Measurements from ENCODE around the gene LRRC49. TPM values are rescaled to one million over a fixed set of nuclear protein-coding genes. Genes with fewer than 3 reads are reported as not detected.
"Not testable (repeated sequence)": the region's sequence is repeated elsewhere in the genome, so short reads cannot be mapped to it uniquely, and the experiment has no call there.

Gene LRRC49
- total RNA-seq, 2 donors from 2014 or later, result 1.2 to 1.6 TPM

- H3K27me3 Mint-ChIP-seq, result peaks cover 25% of the 10 kb centered on the region
- not testable (repeated sequence) for ATAC-seq (replicated peaks); H3K36me3 Mint-ChIP-seq (ENCODE audit: low read depth)
Observed at GRCh38 chr15:70858614-70859321, 33.9 kb upstream of the LRRC49 start.

GRCh38 chr15:70859322-70859908 lies 33.2 kb upstream of the LRRC49 start:
- no peak for ATAC-seq (replicated peaks)
- Mint-ChIP-seq H3K9me3 (no peaks in the 10 kb centered on the region), H3K36me3 (ENCODE audit: low read depth) (peaks cover 3% of the 10 kb centered on the region)

More at GRCh38 chr15:70858614-70859321, 33.9 kb upstream of the LRRC49 start:
- not testable (repeated sequence) for H3K9me3 Mint-ChIP-seq, H3K27ac Mint-ChIP-seq, H3K4me1 Mint-ChIP-seq, H3K4me3 Mint-ChIP-seq

GRCh38 chr15:70859998-70860397 lies 32.6 kb upstream of the LRRC49 start:
- Mint-ChIP-seq H3K4me1 (no peaks in the 10 kb centered on the region), H3K9me3 (no peaks in the 10 kb centered on the region), H3K4me3 (no peak overlapping the region), H3K36me3 (ENCODE audit: low read depth) (no peaks in the 10 kb centered on the region), H3K27ac (no peak overlapping the region), H3K27me3 (peaks cover 18% of the 10 kb centered on the region)
- ATAC-seq (replicated peaks), result no peak

More at GRCh38 chr15:70859322-70859908, 33.2 kb upstream of the LRRC49 start:
- Mint-ChIP-seq H3K27me3 (peaks cover 23% of the 10 kb centered on the region), H3K4me1 (peaks cover 2% of the 10 kb centered on the region), H3K27ac (no peak overlapping the region), H3K4me3 (no peak overlapping the region)

- Mint-ChIP-seq H3K4me3 (no peak overlapping the region), H3K27ac (no peak overlapping the region), H3K27me3 (peaks cover 6% of the 10 kb centered on the region), H3K9me3 (no peaks in the 10 kb centered on the region), H3K4me1 (no peaks in the 10 kb centered on the region), H3K36me3 (ENCODE audit: low read depth) (no peaks in the 10 kb centered on the region)
- no peak for ATAC-seq (replicated peaks)
Observed at GRCh38 chr15:70863450-70864218, 29.0 kb upstream of the LRRC49 start.

- H3K36me3 Mint-ChIP-seq (ENCODE audit: low read depth), result no peaks in the 10 kb centered on the region
- H3K4me1 Mint-ChIP-seq, result no peaks in the 10 kb centered on the region
- no peak for ATAC-seq (replicated peaks)
- H3K9me3 Mint-ChIP-seq, result no peaks in the 10 kb centered on the region
- H3K27me3 Mint-ChIP-seq, result peaks cover 4% of the 10 kb centered on the region
- H3K27ac Mint-ChIP-seq, result no peak overlapping the region
- no peak overlapping the region for H3K4me3 Mint-ChIP-seq
Observed at GRCh38 chr15:70866982-70867641, 25.5 kb upstream of the LRRC49 start.

GRCh38 chr15:70867911-70868467 lies 24.6 kb upstream of the LRRC49 start:
- H3K27me3 Mint-ChIP-seq, result peaks cover 7% of the 10 kb centered on the region
- no peaks in the 10 kb centered on the region for H3K9me3 Mint-ChIP-seq
- no peak overlapping the region for H3K27ac Mint-ChIP-seq
- no peaks in the 10 kb centered on the region for H3K36me3 Mint-ChIP-seq (ENCODE audit: low read depth)
- H3K4me3 Mint-ChIP-seq, result no peak overlapping the region
- no peak for ATAC-seq (replicated peaks)
- no peaks in the 10 kb centered on the region for H3K4me1 Mint-ChIP-seq

- peaks cover 11% of the 10 kb centered on the region for H3K27me3 Mint-ChIP-seq
- no peaks in the 10 kb centered on the region for H3K9me3 Mint-ChIP-seq
- no peaks in the 10 kb centered on the region for H3K4me1 Mint-ChIP-seq
- no peaks in the 10 kb centered on the region for H3K36me3 Mint-ChIP-seq (ENCODE audit: low read depth)
- H3K27ac Mint-ChIP-seq, result no peak overlapping the region
- ATAC-seq (replicated peaks), result no peak
- H3K4me3 Mint-ChIP-seq, result no peak overlapping the region
Observed at GRCh38 chr15:70869346-70869745, 23.3 kb upstream of the LRRC49 start.

GRCh38 chr15:70870051-70870450 lies 22.6 kb upstream of the LRRC49 start:
- H3K4me1 Mint-ChIP-seq, result no peaks in the 10 kb centered on the region
- peaks cover 14% of the 10 kb centered on the region for H3K27me3 Mint-ChIP-seq
- no peaks in the 10 kb centered on the region for H3K36me3 Mint-ChIP-seq (ENCODE audit: low read depth)
- H3K9me3 Mint-ChIP-seq, result no peaks in the 10 kb centered on the region
- H3K4me3 Mint-ChIP-seq, result no peak overlapping the region
- H3K27ac Mint-ChIP-seq, result no peak overlapping the region
- peak; percentile 39 for ATAC-seq (replicated peaks)

- H3K9me3 Mint-ChIP-seq; H3K27ac Mint-ChIP-seq; H3K4me1 Mint-ChIP-seq; H3K36me3 Mint-ChIP-seq (ENCODE audit: low read depth); H3K4me3 Mint-ChIP-seq; ATAC-seq (replicated peaks): not testable (repeated sequence)
- H3K27me3 Mint-ChIP-seq, result peaks cover 19% of the 10 kb centered on the region
Observed at GRCh38 chr15:70871490-70871889, 21.1 kb upstream of the LRRC49 start.

GRCh38 chr15:70873232-70874054 lies 19.2 kb upstream of the LRRC49 start:
- no peaks in the 10 kb centered on the region for H3K4me1 Mint-ChIP-seq
- ATAC-seq (replicated peaks), result no peak
- no peak overlapping the region for H3K27ac Mint-ChIP-seq
- no peaks in the 10 kb centered on the region for H3K9me3 Mint-ChIP-seq
- no peak overlapping the region for H3K4me3 Mint-ChIP-seq
- H3K36me3 Mint-ChIP-seq (ENCODE audit: low read depth), result no peaks in the 10 kb centered on the region
- H3K27me3 Mint-ChIP-seq, result peaks cover 28% of the 10 kb centered on the region

GRCh38 chr15:70875001-70875782 lies 17.4 kb upstream of the LRRC49 start:
- Mint-ChIP-seq H3K4me1 (no peaks in the 10 kb centered on the region), H3K36me3 (ENCODE audit: low read depth) (no peaks in the 10 kb centered on the region), H3K4me3 (no peak overlapping the region), H3K27me3 (peaks cover 33% of the 10 kb centered on the region), H3K27ac (no peak overlapping the region), H3K9me3 (no peaks in the 10 kb centered on the region)
- ATAC-seq (replicated peaks), result no peak

GRCh38 chr15:70876011-70876410 lies 16.6 kb upstream of the LRRC49 start:
- no peaks in the 10 kb centered on the region for H3K4me1 Mint-ChIP-seq
- no peaks in the 10 kb centered on the region for H3K36me3 Mint-ChIP-seq (ENCODE audit: low read depth)
- no peak for ATAC-seq (replicated peaks)
- H3K27ac Mint-ChIP-seq, result no peak overlapping the region
- peaks cover 33% of the 10 kb centered on the region for H3K27me3 Mint-ChIP-seq
- no peaks in the 10 kb centered on the region for H3K9me3 Mint-ChIP-seq
- H3K4me3 Mint-ChIP-seq, result no peak overlapping the region

- Mint-ChIP-seq H3K27me3 (peaks cover 33% of the 10 kb centered on the region), H3K4me1 (no peaks in the 10 kb centered on the region)
Observed at GRCh38 chr15:70876683-70877082, 15.9 kb upstream of the LRRC49 start.

More at GRCh38 chr15:70876683-70877082, 15.9 kb upstream of the LRRC49 start:
- H3K4me3 Mint-ChIP-seq, result no peak overlapping the region
- no peaks in the 10 kb centered on the region for H3K36me3 Mint-ChIP-seq (ENCODE audit: low read depth)
- H3K27ac Mint-ChIP-seq, result no peak overlapping the region
- H3K9me3 Mint-ChIP-seq, result no peaks in the 10 kb centered on the region
- ATAC-seq (replicated peaks), result no peak
